GM12878 (cell line): ENCODE data around the gene ALDH3B2. TPM values are rescaled to one million over a fixed set of nuclear protein-coding genes. Genes with fewer than 3 reads are reported as not detected.

Experiments used
- ATAC-seq: fragments of 200-7000 bp; cut with Tn5 transposase; 3 replicates; pipeline ENCODE4 v1.9.1; 2020; ENCODE audit warnings: mild to moderate bottlenecking, moderate library complexity
- BruUV-seq: library from RNA; stranded (reverse); fragments of 400-500 nt; replicated peaks from 2 replicates; lab custom pipeline; 2021; lab: Mats Ljungman, UMichigan
- CTCF ChIA-PET: fragments of 300-600 bp; sonication (Branson Sonifier 250); formaldehyde crosslinking; extraction: SDS; loops from one replicate; lab custom pipeline; 2021; ENCODE audit warnings: inconsistent platforms; lab: Yijun Ruan, JAX
- POLR2A ChIA-PET: fragments of 350-600 bp; formaldehyde crosslinking; extraction: SDS; loops from one replicate; lab custom pipeline; 2021; ENCODE audit warnings: inconsistent platforms; lab: Charles Lee
- RAD21 ChIA-PET: fragments of 300-600 bp; sonication (Branson Sonifier 250); formaldehyde crosslinking; loops from one replicate; lab custom pipeline; 2023; ENCODE audit warnings: antibody characterized with exemption; ENCODE audit not compliant: unreplicated experiment; lab: Charles Lee
- SMC1A ChIA-PET: fragments of 300-600 bp; sonication (Branson Sonifier 250); formaldehyde crosslinking; loops from one replicate; lab custom pipeline; 2023; ENCODE audit not compliant: unreplicated experiment, uncharacterized antibody; lab: Charles Lee
- DNase-seq: peaks from one replicate; pipeline ENCODE4 v3.0.0-alpha.2; 2011; ENCODE audit warnings: low read depth, low spot score
- FAIRE-seq: peaks from 3 replicates; lab custom pipeline; 2011; peaks lifted over from hg19 to GRCh38; lab: Jason Lieb, UNC
- H2AFZ ChIP-seq: 2 replicates; pipeline ENCODE4 v1.6.0; 2011; ENCODE audit warnings: low read depth, low read length, control low read depth; ENCODE audit not compliant: control insufficient read depth
- H3K27ac ChIP-seq: 2 replicates; pipeline ENCODE4 v1.5.1; 2011; ENCODE audit warnings: control low read depth; ENCODE audit not compliant: control insufficient read depth, insufficient read depth
- H3K27me3 ChIP-seq, 2 experiments: replicated peaks in 1 of 2; 2 replicates each; pipeline versions ENCODE4 v1.6.0 to v1.6.1; 2011; ENCODE audit warnings: low read length in 1 of 2; ENCODE audit not compliant: control insufficient read depth in 2 of 2, insufficient read depth in 2 of 2
- H3K36me3 ChIP-seq, 2 experiments: 2 replicates each; pipeline ENCODE4 v1.5.1; 2011; ENCODE audit warnings: low read length in 1 of 2; ENCODE audit not compliant: control insufficient read depth in 2 of 2, insufficient read depth in 2 of 2
- H3K4me1 ChIP-seq: 2 replicates; pipeline ENCODE4 v1.6.1; 2011; ENCODE audit warnings: mild to moderate bottlenecking, low read length, moderate library complexity, mixed read lengths; ENCODE audit not compliant: control insufficient read depth, insufficient read depth
- H3K4me2 ChIP-seq: 2 replicates; pipeline ENCODE4 v1.6.0; 2011; ENCODE audit warnings: control low read depth; ENCODE audit not compliant: control insufficient read depth, insufficient read depth
- H3K4me3 ChIP-seq: fragments of 200-600 bp; sonication (generic); 2 replicates; pipeline ENCODE4 v1.5.1; 2016
- H3K79me2 ChIP-seq: 2 replicates; pipeline ENCODE4 v1.6.0; 2011; ENCODE audit warnings: low read length; ENCODE audit not compliant: control insufficient read depth, insufficient read depth
- H3K9ac ChIP-seq: 2 replicates; pipeline ENCODE4 v1.8.0; 2011; ENCODE audit warnings: low read length, control low read depth, mixed read lengths; ENCODE audit not compliant: control insufficient read depth, insufficient read depth
- H3K9me3 ChIP-seq: replicated peaks from 3 replicates; pipeline ENCODE4 v1.5.1; 2011; ENCODE audit warnings: mild to moderate bottlenecking, low read length; ENCODE audit not compliant: control insufficient read depth, insufficient read depth
- H4K20me1 ChIP-seq: 2 replicates; pipeline ENCODE4 v1.6.0; 2011; ENCODE audit not compliant: control insufficient read depth, insufficient read depth
- ASH2L ChIP-seq: fragments of 300-600, 200-600 bp; sonication (generic); IDR thresholded peaks from 2 replicates; pipeline ENCODE4 v1.6.1; 2017; ENCODE audit warnings: low read depth, mild to moderate bottlenecking, borderline replicate concordance
- BACH1 ChIP-seq: fragments of 450-650 bp; IDR thresholded peaks from 2 replicates; pipeline ENCODE4 v1.6.1; 2017; ENCODE audit warnings: mild to moderate bottlenecking, borderline replicate concordance
- HDGF ChIP-seq: fragments of 450-650 bp; IDR thresholded peaks from 2 replicates; pipeline ENCODE4 v1.6.1; 2016; ENCODE audit warnings: antibody characterized with exemption
- JUND ChIP-seq: IDR thresholded peaks from 2 replicates; pipeline ENCODE4 v1.6.1; 2012; ENCODE audit warnings: low read depth, mild to moderate bottlenecking, low read length, improper control_type of control experiment, moderate library complexity
- MYB ChIP-seq: fragments of 150-350 bp; IDR thresholded peaks from 2 replicates; pipeline ENCODE4 v1.6.1; 2014; ENCODE audit warnings: mild to moderate bottlenecking, low read depth, low read length, borderline replicate concordance
- NFIC ChIP-seq: IDR thresholded peaks from 2 replicates; pipeline ENCODE4 v1.6.1; 2012; ENCODE audit warnings: low read depth, mild to moderate bottlenecking, inconsistent platforms, low read length, moderate library complexity
- RELA ChIP-seq: fragments of 450-650 bp; IDR thresholded peaks from 2 replicates; pipeline ENCODE4 v1.8.0; 2014; ENCODE audit warnings: borderline replicate concordance; ENCODE audit not compliant: partially characterized antibody
- SMAD5 ChIP-seq: IDR thresholded peaks from 2 replicates; pipeline ENCODE4 v1.6.1; 2016; ENCODE audit warnings: antibody characterized with exemption, low read depth
- ZNF217 ChIP-seq: fragments of 450-650 bp; IDR thresholded peaks from 2 replicates; pipeline ENCODE4 v1.6.1; 2017; ENCODE audit warnings: antibody characterized with exemption, mild to moderate bottlenecking
- WGBS: methylation state at CpG from one replicate; pipeline ENCODE4 v1.1.6; 2016; ENCODE audit warnings: low lambda C conversion rate; ENCODE audit not compliant: insufficient replicate concordance, insufficient coverage; ENCODE audit errors: missing lambda C conversion rate; 5-methylcytosine and 5-hydroxymethylcytosine counted together
- in situ Hi-C: fragments of 300-500 bp; cut with MboI; formaldehyde crosslinking; loops from 9 replicates; pipeline ENCODE4 v1.14.3; 2018; ENCODE audit warnings: mixed read lengths
- intact Hi-C: fragments of 100-400 bp; cut with micrococcal nuclease; formaldehyde crosslinking; loops from one replicate; pipeline ENCODE4 v1.14.2; 2022; ENCODE audit not compliant: unreplicated experiment
- polyA plus RNA-seq, 11 experiments: library from polyadenylated mRNA; depleted of rRNA in 4 of 11; unstranded in 6 of 11; stranded (reverse) in 5 of 11; fragments of >200 nt; fragmentation: Nextera tagmentation in 4 of 11; fragmentation: Illumina TruSeq in 1 of 11; extraction: Ambion mirVana in 4 of 11; extraction: Trizol in 1 of 11; gene quantifications; 1 replicate in 1 of 11; 2 replicates in 10 of 11; pipeline versions ENCODE4 v1.2.1 to v1.2.3, GENCODE V29; 2011 to 2016; ENCODE audit warnings: inconsistent platforms in 2 of 11, missing spikeins in 2 of 11, low read depth in 1 of 11
- total RNA-seq, 4 experiments: library from RNA; depleted of rRNA in 3 of 4; stranded (reverse); fragments of >200 nt in 3 of 4; fragmentation: Illumina TruSeq in 1 of 4; extraction: Trizol in 1 of 4; gene quantifications; 2 replicates each; pipeline versions ENCODE4 v1.2.1 to v1.2.3, GENCODE V29; 2013 to 2021
- TF ChIP-seq, protein P1 (sequence below): IDR thresholded peaks from 2 replicates; pipeline ENCODE4 v1.6.1; 2012; ENCODE audit warnings: mild to moderate bottlenecking, low read depth, low read length
- TF ChIP-seq, protein P2 (sequence below): IDR thresholded peaks from 2 replicates; pipeline ENCODE4 v1.6.1; 2012; ENCODE audit warnings: improper control_type of control experiment, low read depth, low read length; ENCODE audit not compliant: insufficient replicate concordance

The ALDH3B2 gene
- total and polyA plus RNA-seq, 10 of the 15 experiments (the other 5 are each of a cell fraction or from before 2014, with no cell fraction given) = 0.09 to 0.17 TPM; not detected in 8

DNA sequence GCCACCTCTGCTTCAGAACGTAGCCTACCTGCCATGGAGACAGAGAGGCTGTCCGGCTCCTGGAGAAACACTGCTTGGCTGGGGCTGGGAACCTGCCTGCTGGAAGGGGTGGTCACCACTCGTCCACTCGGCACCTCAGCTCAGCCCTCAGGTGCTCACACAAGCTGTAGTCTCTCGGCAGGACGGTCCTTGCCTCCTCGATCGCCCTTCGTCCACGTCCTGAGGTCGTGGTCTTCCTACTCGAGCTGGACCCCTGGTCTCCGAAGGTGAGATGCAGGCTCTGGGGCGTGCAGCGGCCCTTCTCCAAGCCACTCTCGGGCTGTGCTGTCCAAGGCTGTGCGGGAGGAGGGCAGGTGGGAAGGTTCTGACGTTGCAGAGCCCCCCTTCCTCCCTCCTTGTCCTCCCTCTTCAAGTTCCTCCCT lies 35.0 kb downstream of the ALDH3B2 start, which contains the start of gene TBX10 (continued):
- TF ChIP-seq, protein P1, sequence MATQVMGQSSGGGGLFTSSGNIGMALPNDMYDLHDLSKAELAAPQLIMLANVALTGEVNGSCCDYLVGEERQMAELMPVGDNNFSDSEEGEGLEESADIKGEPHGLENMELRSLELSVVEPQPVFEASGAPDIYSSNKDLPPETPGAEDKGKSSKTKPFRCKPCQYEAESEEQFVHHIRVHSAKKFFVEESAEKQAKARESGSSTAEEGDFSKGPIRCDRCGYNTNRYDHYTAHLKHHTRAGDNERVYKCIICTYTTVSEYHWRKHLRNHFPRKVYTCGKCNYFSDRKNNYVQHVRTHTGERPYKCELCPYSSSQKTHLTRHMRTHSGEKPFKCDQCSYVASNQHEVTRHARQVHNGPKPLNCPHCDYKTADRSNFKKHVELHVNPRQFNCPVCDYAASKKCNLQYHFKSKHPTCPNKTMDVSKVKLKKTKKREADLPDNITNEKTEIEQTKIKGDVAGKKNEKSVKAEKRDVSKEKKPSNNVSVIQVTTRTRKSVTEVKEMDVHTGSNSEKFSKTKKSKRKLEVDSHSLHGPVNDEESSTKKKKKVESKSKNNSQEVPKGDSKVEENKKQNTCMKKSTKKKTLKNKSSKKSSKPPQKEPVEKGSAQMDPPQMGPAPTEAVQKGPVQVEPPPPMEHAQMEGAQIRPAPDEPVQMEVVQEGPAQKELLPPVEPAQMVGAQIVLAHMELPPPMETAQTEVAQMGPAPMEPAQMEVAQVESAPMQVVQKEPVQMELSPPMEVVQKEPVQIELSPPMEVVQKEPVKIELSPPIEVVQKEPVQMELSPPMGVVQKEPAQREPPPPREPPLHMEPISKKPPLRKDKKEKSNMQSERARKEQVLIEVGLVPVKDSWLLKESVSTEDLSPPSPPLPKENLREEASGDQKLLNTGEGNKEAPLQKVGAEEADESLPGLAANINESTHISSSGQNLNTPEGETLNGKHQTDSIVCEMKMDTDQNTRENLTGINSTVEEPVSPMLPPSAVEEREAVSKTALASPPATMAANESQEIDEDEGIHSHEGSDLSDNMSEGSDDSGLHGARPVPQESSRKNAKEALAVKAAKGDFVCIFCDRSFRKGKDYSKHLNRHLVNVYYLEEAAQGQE = no peak

DNA sequence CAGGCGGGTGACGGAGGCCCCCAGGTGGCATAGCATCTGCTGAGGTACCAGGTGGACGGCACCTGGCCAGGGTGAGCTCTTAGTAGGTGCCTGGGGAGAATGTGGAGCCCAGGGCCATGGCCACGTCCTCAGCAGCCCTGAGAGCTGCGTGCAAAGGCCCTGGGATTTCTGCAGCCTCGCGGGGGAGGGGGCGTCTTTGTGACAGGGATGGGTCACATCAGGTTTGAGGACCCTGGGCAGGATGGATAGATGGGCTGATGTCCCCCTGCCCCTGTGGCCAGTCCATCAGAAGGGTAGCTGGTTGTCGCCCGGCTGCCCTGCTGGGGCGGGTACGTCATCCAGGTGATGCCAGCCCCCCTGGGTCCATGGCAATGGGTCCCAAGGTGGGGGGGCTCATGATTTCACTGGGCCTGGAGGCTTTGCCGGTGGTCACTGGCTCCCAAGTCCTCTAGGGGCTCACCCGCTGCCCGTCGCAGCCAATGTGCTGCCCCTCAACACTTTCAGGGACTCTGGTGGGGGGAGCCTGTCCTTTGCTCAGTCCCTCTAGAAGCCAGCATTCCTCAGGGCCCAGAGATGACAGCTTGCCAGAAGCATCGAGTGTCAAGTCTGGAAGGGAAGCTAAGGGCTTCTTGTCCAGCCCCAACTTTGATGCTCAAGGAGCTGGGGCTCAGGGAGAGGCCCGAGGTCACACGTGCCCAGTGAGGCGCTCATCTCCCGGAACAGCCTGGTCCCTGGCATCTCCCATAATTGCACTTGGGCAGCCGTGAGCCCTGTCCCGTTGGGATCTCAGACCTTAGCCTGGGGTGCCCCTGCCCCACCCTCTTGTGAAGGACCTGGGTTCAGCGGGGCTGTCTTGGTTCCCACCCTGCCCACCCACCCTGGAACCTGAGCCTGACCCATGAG lies 35.6 kb downstream of the ALDH3B2 start:
- H3K27me3 ChIP-seq = no peaks in the 10 kb centered on the region; a peak in 1 of 4 replicates
- H4K20me1 ChIP-seq = no peaks in the 10 kb centered on the region
- H3K4me3 ChIP-seq = no peak overlapping the region
- H2AFZ ChIP-seq = no peak overlapping the region
- no peak overlapping the region for H3K9ac ChIP-seq
- H3K36me3 ChIP-seq = no peaks in the 10 kb centered on the region
- WGBS = 53% methylated on average over 24 of the region's 24 CpGs
- H3K4me2 ChIP-seq = no peak overlapping the region
- DNase-seq (no peak), ATAC-seq (no peak), FAIRE-seq (no peak)
- H3K79me2 ChIP-seq = no peaks in the 10 kb centered on the region
- no peak overlapping the region for H3K27ac ChIP-seq
- intact Hi-C loops = no loop called here
- ChIA-PET POLR2A (interaction anchor here (0.6 kb wide), 1 partner anchor 40 kb away, joined by 3 read pairs; no protein-coding TSS in a partner anchor), SMC1A (interaction anchor here (0.6 to 1.1 kb wide), 3 partner anchors 20 to 57 kb away, joined by 3 to 9 read pairs (median 3); no protein-coding TSS in a partner anchor), CTCF (interaction anchor here (0.6 to 4.6 kb wide), 9 partner anchors 9 to 287 kb away, joined by 3 to 26 read pairs (median 3); partner anchors contain the start of gene NUDT8), RAD21 (interaction anchor here (1.7 to 2.2 kb wide), 2 partner anchors 21 to 56 kb away, joined by 5 to 7 read pairs; no protein-coding TSS in a partner anchor)
- H3K4me1 ChIP-seq = peaks cover 6% of the 10 kb centered on the region
- in situ Hi-C loops = no loop called here
- BruUV-seq = no TSS peak
- no peaks in the 10 kb centered on the region for H3K9me3 ChIP-seq
- no peak for TF ChIP-seq SMAD5
- no peak for TF ChIP-seq MYB
- TF ChIP-seq RELA = no peak
- no peak for TF ChIP-seq HDGF
- TF ChIP-seq ZNF217 = no peak
- no peak for TF ChIP-seq JUND
- no peak for TF ChIP-seq NFIC
- no peak for TF ChIP-seq ASH2L
- TF ChIP-seq, protein P2, sequence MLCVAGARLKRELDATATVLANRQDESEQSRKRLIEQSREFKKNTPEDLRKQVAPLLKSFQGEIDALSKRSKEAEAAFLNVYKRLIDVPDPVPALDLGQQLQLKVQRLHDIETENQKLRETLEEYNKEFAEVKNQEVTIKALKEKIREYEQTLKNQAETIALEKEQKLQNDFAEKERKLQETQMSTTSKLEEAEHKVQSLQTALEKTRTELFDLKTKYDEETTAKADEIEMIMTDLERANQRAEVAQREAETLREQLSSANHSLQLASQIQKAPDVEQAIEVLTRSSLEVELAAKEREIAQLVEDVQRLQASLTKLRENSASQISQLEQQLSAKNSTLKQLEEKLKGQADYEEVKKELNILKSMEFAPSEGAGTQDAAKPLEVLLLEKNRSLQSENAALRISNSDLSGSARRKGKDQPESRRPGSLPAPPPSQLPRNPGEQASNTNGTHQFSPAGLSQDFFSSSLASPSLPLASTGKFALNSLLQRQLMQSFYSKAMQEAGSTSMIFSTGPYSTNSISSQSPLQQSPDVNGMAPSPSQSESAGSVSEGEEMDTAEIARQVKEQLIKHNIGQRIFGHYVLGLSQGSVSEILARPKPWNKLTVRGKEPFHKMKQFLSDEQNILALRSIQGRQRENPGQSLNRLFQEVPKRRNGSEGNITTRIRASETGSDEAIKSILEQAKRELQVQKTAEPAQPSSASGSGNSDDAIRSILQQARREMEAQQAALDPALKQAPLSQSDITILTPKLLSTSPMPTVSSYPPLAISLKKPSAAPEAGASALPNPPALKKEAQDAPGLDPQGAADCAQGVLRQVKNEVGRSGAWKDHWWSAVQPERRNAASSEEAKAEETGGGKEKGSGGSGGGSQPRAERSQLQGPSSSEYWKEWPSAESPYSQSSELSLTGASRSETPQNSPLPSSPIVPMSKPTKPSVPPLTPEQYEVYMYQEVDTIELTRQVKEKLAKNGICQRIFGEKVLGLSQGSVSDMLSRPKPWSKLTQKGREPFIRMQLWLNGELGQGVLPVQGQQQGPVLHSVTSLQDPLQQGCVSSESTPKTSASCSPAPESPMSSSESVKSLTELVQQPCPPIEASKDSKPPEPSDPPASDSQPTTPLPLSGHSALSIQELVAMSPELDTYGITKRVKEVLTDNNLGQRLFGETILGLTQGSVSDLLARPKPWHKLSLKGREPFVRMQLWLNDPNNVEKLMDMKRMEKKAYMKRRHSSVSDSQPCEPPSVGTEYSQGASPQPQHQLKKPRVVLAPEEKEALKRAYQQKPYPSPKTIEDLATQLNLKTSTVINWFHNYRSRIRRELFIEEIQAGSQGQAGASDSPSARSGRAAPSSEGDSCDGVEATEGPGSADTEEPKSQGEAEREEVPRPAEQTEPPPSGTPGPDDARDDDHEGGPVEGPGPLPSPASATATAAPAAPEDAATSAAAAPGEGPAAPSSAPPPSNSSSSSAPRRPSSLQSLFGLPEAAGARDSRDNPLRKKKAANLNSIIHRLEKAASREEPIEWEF = no peak
- no peak for TF ChIP-seq BACH1
